ENCODE results near the gene FCHSD2. TPM values are rescaled to one million over a fixed set of nuclear protein-coding genes. Genes with fewer than 3 reads are reported as not detected.

The FCHSD2 gene
- total and polyA plus RNA-seq, 2 donors (not counting 3 experiments of a cell fraction or from before 2014, with no cell fraction given): 20.8 to 56.9 TPM

DNA sequence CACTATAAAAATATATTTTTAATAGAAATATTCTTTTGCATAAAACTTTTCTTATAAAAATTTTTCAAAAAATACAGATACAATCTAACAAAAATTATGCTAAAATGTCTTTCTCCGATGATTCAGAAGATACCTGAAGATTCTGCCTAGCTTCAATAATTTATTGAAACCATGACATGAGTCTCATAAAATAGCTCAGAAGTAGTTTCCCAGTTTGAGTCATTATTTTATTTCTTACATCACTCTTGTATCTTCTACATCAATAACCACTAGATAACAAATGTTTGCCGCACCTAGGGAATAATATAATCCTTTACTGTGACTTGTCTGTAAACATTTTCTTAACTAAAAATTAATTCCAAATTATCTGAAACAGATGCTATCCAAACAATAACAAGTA lies 158.6 kb downstream of the FCHSD2 start:
- Histone ChIP-seq H2AFZ (ENCODE audit: low read depth, low read length) (no peak overlapping the region), H3K9me1 (replicated peaks; ENCODE audit: control insufficient read depth, extremely low read depth, insufficient read depth, low read length) (no peaks in the 10 kb centered on the region), H4K20me1 (replicated peaks; ENCODE audit: control insufficient read depth, extremely low read depth, insufficient read depth, low read length) (no peaks in the 10 kb centered on the region), H3K9me3 (replicated peaks; ENCODE audit: control insufficient read depth, insufficient read depth, low read length) (no peaks in the 10 kb centered on the region), H3K36me3 (ENCODE audit: control insufficient read depth in 2 of 2, extremely low read depth in 1 of 2, insufficient read depth in 2 of 2, low read length in 2 of 2) (peaks cover 0 to 15% of the 10 kb centered on the region in 2 experiments), H3K4me2 (ENCODE audit: insufficient read depth, low read length) (no peak overlapping the region), H3K4me1 (ENCODE audit: control insufficient read depth, extremely low read depth, insufficient read depth, low read length) (peaks cover 2% of the 10 kb centered on the region), H3K4me3 (replicated peaks in 1 of 3; ENCODE audit: insufficient read depth in 1 of 3, low read depth in 1 of 3, low read length in 3 of 3) (no peak overlapping the region), H3K27me3 (ENCODE audit: control insufficient read depth in 2 of 2, insufficient read depth in 2 of 2, low read length in 2 of 2) (no peaks in the 10 kb centered on the region), H3K79me2 (ENCODE audit: control insufficient read depth, insufficient read depth, low read length) (peaks cover under 1% of the 10 kb centered on the region), H3K9ac (replicated peaks; ENCODE audit: extremely low read depth, insufficient read depth, low read length) (no peak overlapping the region), H3K27ac (ENCODE audit: insufficient read depth, low read depth, low read length) (no peak overlapping the region)
- BruUV-seq (replicated peaks): no TSS peak
- POLR2A ChIA-PET: no interaction called here
- intact Hi-C loops (cut with micrococcal nuclease) (no loop called here), dilution Hi-C loops (cut with MboI; ENCODE audit: extremely low pct_ligation_motif_present, low sequenced_read_pairs) (no loop called here)
- CTCF ChIA-PET: interaction anchor here (1.2 to 3.1 kb wide), 2 partner anchors 11 to 159 kb away, joined by 3 to 7 read pairs; no protein-coding TSS in a partner anchor
- TF ChIP-seq EZH2 (IDR thresholded peaks at IDR 0.05; ENCODE audit: borderline replicate concordance, low read depth, low read length, severe bottlenecking) (no peak), GATA2 (IDR thresholded peaks at IDR 0.05; ENCODE audit: insufficient read depth, insufficient read length, low read depth, low read length) (no peak), POLR2AphosphoS5 (IDR thresholded peaks at IDR 0.05; ENCODE audit: insufficient read depth, low read depth, low read length) (no peak), MYC (IDR thresholded peaks at IDR 0.05; ENCODE audit: low read depth, low read length) (no peak), FOS (IDR thresholded peaks at IDR 0.05; ENCODE audit: borderline replicate concordance, insufficient read depth, low read length) (no peak), JUN (IDR thresholded peaks at IDR 0.05; ENCODE audit: borderline replicate concordance, insufficient read depth, insufficient read length, low read depth) (no peak), POLR2A (IDR thresholded peaks at IDR 0.05; ENCODE audit: low read depth, low read length) (no peak)
- TF ChIP-seq, protein P1, sequence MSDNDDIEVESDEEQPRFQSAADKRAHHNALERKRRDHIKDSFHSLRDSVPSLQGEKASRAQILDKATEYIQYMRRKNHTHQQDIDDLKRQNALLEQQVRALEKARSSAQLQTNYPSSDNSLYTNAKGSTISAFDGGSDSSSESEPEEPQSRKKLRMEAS (IDR thresholded peaks at IDR 0.05; ENCODE audit: insufficient read depth, insufficient read length): no peak
- TF ChIP-seq, protein P2, sequence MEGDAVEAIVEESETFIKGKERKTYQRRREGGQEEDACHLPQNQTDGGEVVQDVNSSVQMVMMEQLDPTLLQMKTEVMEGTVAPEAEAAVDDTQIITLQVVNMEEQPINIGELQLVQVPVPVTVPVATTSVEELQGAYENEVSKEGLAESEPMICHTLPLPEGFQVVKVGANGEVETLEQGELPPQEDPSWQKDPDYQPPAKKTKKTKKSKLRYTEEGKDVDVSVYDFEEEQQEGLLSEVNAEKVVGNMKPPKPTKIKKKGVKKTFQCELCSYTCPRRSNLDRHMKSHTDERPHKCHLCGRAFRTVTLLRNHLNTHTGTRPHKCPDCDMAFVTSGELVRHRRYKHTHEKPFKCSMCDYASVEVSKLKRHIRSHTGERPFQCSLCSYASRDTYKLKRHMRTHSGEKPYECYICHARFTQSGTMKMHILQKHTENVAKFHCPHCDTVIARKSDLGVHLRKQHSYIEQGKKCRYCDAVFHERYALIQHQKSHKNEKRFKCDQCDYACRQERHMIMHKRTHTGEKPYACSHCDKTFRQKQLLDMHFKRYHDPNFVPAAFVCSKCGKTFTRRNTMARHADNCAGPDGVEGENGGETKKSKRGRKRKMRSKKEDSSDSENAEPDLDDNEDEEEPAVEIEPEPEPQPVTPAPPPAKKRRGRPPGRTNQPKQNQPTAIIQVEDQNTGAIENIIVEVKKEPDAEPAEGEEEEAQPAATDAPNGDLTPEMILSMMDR (IDR thresholded peaks at IDR 0.05; ENCODE audit: extremely low read depth in 1 of 2, insufficient read depth in 1 of 2, low read depth in 1 of 2, low read length in 2 of 2): no peak
- DNase-seq (ENCODE audit: low read depth, low spot score): no peak
- FAIRE-seq: no peak

Data from endothelial cell of umbilical vein (primary cell).